RWPE1 (cell line): ENCODE results near the gene ISG20L2.

ENCODE experiments used
- CTCF ChIA-PET: fragments of 350-600 bp; sonication (Branson Sonifier 250); formaldehyde crosslinking; extraction: SDS; loops from one replicate; lab custom pipeline; 2021; lab: Yijun Ruan, JAX
- POLR2A ChIA-PET: fragments of 400-600 bp; formaldehyde crosslinking; extraction: SDS; loops from one replicate; lab custom pipeline; 2020; ENCODE audit warnings: antibody characterized with exemption; ENCODE audit not compliant: low non-redundant PET; lab: Yijun Ruan, JAX
- DNase-seq: peaks from one replicate; pipeline ENCODE4 v3.0.0; 2012; ENCODE audit warnings: low spot score
- H3K27ac ChIP-seq: fragments of 450-650 bp; 2 replicates; pipeline ENCODE4 v1.5.1; 2017
- TF ChIP-seq, protein P1 (sequence below): fragments of 450-650 bp; conservative IDR thresholded peaks from 2 replicates; pipeline ENCODE4 v1.5.1; 2017; ENCODE audit warnings: low read depth, mild to moderate bottlenecking

Gene ISG20L2

DNA sequence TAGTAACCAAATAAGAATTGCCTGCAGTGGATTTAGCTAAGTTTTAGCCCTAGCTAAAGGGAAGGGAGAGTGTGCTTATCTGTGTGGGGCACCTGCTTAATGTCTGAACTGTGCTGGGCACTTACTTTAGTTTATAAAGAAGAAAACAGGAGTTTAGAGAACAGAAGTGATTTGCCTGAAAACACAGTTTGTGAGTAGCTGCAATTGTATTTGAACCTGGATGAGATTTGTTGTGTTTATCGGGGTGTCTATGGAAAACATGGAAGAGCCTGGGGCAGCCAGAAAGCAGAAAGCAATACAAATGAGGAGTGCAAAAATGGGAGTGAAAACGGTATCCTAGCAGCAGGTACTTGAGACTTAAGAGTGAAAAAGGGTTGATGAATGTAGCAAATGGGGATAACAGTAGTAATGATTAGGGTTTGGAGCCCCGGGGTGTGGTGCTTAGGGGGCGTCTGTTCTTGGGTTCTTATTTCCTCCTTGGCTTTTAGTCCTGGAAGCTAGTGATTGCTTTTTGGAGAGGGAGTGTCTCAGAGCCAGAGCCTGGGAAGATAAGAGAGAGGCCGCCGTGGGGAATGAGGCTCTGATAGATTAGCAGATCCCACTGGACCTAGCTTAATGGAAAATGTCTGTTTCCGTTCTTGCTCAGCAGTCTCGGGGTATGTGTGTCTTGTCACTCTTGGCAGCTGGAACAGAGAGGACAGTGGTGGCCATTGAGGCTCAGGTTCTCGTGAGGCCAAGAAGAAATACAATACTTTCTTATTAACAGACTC, 44.3 kb upstream of the ISG20L2 start:
- no peak for DNase-seq
- no peak overlapping the region for H3K27ac ChIP-seq
- ChIA-PET CTCF (interaction anchor here (0.6 to 1.0 kb wide), 3 partner anchors 10 to 138 kb away, joined by 3 read pairs; no protein-coding TSS in a partner anchor), POLR2A (no interaction called here)
- TF ChIP-seq, protein P1, sequence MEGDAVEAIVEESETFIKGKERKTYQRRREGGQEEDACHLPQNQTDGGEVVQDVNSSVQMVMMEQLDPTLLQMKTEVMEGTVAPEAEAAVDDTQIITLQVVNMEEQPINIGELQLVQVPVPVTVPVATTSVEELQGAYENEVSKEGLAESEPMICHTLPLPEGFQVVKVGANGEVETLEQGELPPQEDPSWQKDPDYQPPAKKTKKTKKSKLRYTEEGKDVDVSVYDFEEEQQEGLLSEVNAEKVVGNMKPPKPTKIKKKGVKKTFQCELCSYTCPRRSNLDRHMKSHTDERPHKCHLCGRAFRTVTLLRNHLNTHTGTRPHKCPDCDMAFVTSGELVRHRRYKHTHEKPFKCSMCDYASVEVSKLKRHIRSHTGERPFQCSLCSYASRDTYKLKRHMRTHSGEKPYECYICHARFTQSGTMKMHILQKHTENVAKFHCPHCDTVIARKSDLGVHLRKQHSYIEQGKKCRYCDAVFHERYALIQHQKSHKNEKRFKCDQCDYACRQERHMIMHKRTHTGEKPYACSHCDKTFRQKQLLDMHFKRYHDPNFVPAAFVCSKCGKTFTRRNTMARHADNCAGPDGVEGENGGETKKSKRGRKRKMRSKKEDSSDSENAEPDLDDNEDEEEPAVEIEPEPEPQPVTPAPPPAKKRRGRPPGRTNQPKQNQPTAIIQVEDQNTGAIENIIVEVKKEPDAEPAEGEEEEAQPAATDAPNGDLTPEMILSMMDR = no peak

- CTCF ChIA-PET = interaction anchor here (0.6 to 1.0 kb wide), 3 partner anchors 11 to 139 kb away, joined by 3 read pairs; no protein-coding TSS in a partner anchor
Observed at GRCh38 chr1:156772222-156772621, 43.7 kb upstream of the ISG20L2 start.

DNA sequence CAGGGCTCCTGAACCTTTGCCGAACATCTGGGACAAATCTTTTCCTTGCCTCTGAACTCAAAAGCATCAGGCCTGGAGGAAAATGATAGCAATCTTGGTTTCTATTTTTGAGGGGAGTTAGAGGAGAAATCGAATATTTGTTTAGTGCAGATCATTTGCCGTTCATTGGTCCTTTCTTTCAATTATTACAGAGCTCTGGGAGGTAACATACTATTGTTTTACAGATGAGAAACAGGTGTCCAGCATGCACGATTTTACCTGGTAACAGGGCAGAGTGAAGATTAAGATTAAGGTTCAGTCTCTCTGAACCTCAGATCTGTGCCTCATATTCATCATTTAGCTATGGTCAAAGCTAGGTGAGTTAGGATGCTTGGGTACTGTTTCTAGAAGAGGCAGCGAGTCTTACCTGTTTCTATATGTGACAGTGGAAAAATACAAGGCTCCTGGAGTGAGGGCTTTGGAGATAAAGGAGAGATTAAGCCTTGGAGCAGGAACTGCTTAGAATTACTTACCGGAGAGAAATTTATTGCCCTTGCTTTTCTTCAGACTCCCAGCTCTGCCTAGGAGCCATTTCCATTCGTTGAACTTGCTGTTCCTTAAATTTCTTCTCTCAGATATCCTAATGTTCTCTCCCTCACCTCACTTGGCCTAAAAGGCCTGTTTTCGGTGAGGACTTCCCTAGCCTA, 40.2 kb upstream of the ISG20L2 start:
- ChIA-PET CTCF (interaction anchor here (0.7 to 1.5 kb wide), 4 partner anchors 79 to 142 kb away, joined by 3 to 5 read pairs (median 3); no protein-coding TSS in a partner anchor), POLR2A (no interaction called here)
- H3K27ac ChIP-seq = peak overlapping the region; percentile 87
- no peak for DNase-seq
- TF ChIP-seq, protein P1 = no peak

More at GRCh38 chr1:156772222-156772621, 43.7 kb upstream of the ISG20L2 start:
- POLR2A ChIA-PET = interaction anchor here (0.6 kb wide), 1 partner anchor 43 kb away, joined by 5 read pairs; the partner anchor contains the start of gene ISG20L2
- no peak overlapping the region for H3K27ac ChIP-seq
- TF ChIP-seq, protein P1 = no peak
- no peak for DNase-seq

DNA sequence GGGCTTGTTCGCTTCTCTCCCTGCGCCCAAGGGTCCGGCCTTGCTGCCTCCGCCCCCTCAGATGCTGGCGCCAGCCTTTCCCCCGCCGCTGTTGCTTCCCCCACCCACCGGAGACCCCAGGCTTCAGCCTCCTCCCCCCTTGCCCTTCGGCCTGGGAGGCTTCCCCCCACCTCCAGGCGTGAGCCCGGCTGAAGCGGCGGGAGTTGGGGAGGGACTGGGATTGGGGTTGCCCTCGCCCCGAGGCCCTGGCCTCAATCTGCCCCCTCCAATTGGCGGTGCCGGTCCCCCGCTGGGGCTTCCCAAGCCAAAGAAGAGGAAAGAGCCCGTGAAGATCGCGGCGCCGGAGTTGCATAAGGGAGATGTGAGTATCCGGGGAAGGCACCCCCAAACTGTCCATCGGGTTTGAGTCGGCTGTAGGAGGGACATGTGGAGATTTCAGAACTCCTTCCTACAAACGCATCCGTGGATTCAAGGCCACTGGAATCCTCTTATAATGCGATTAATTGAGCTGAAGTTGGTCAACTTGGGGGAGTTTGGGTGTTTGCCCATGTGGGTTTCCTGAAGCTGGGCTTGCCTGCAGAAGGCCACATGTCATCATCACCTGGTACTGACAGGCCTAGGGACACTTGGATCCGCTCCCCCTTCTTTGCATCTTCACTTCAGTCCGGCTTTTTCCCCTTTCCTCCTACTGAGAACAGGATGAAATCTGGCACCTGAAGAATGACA, 39.5 kb upstream of the ISG20L2 start:
- no peak for DNase-seq
- H3K27ac ChIP-seq = peak overlapping the region; percentile 87
- ChIA-PET CTCF (interaction anchor here (0.7 to 1.5 kb wide), 3 partner anchors 78 to 141 kb away, joined by 3 read pairs; no protein-coding TSS in a partner anchor), POLR2A (interaction anchor here (1.4 kb wide), 1 partner anchor 27 kb away, joined by 4 read pairs; the partner anchor contains the start of gene MRPL24)
- TF ChIP-seq, protein P1 = no peak

- CTCF ChIA-PET = no interaction called here
- POLR2A ChIA-PET = interaction anchor here (1.0 to 1.4 kb wide), 2 partner anchors 15 to 26 kb away, joined by 4 to 7 read pairs; partner anchors contain the start of genes HDGF and MRPL24
- TF ChIP-seq, protein P1 = no peak
- H3K27ac ChIP-seq = peak within 1 kb of the TSS; percentile 87
- DNase-seq = peak; percentile 94
Observed at GRCh38 chr1:156767101-156767878, 38.7 kb upstream of the ISG20L2 start, which contains the start of gene PRCC. Gene PRCC, plus strand, starts transcription at chr1:156767535. Its CDS starts 237 bp downstream, at chr1:156767772.
